Liver (tissue), 3 donors: ENCODE measurements around the gene CYP8B1.

ENCODE experiments used
- ATF3 ChIP-seq: IDR thresholded peaks from 2 replicates; pipeline ENCODE4 v1.6.1; 2016; ENCODE audit warnings: antibody characterized with exemption
- HNF4A ChIP-seq, 2 donors: conservative IDR thresholded peaks; 2 replicates each; pipeline ENCODE4 v1.6.1; 2016; ENCODE audit warnings: antibody characterized with exemption in 2 of 2, mild to moderate bottlenecking in 2 of 2
- JUND ChIP-seq, 2 donors: IDR thresholded peaks; 2 replicates each; pipeline ENCODE4 v1.6.1; 2016; ENCODE audit warnings: antibody characterized with exemption in 2 of 2
- TAF1 ChIP-seq: conservative IDR thresholded peaks from 2 replicates; pipeline ENCODE4 v1.6.1; 2016; ENCODE audit warnings: antibody characterized with exemption, mild to moderate bottlenecking
- TF ChIP-seq, protein P1 (sequence below): fragments of 150-350 bp; IDR thresholded peaks from 2 replicates; pipeline ENCODE4 v1.5.1; 2017; ENCODE audit warnings: improper control_type of control experiment, low read depth, low read length; ENCODE audit not compliant: missing input control
- donor health status: healthy.
- donor health status: healthy.

- no peak for TF ChIP-seq TAF1
- TF ChIP-seq JUND (IDR thresholded peaks at IDR 0.05), result no peak
- TF ChIP-seq, protein P1, sequence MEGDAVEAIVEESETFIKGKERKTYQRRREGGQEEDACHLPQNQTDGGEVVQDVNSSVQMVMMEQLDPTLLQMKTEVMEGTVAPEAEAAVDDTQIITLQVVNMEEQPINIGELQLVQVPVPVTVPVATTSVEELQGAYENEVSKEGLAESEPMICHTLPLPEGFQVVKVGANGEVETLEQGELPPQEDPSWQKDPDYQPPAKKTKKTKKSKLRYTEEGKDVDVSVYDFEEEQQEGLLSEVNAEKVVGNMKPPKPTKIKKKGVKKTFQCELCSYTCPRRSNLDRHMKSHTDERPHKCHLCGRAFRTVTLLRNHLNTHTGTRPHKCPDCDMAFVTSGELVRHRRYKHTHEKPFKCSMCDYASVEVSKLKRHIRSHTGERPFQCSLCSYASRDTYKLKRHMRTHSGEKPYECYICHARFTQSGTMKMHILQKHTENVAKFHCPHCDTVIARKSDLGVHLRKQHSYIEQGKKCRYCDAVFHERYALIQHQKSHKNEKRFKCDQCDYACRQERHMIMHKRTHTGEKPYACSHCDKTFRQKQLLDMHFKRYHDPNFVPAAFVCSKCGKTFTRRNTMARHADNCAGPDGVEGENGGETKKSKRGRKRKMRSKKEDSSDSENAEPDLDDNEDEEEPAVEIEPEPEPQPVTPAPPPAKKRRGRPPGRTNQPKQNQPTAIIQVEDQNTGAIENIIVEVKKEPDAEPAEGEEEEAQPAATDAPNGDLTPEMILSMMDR, result no peak
- no peak for TF ChIP-seq ATF3
- TF ChIP-seq HNF4A (conservative IDR thresholded peaks at IDR 0.05), result no peak
Observed at GRCh38 chr3:42886294-42886822, 10.7 kb upstream of the CYP8B1 start.
